HG03460 (cell line): Measurements from ENCODE around the gene KIAA1217.

Experiments used
- ATAC-seq: cut with Tn5 transposase; IDR thresholded peaks from one replicate; pipeline ENCODE4 v1.9.1; 2021; ENCODE audit not compliant: unreplicated experiment

The KIAA1217 gene

DNA sequence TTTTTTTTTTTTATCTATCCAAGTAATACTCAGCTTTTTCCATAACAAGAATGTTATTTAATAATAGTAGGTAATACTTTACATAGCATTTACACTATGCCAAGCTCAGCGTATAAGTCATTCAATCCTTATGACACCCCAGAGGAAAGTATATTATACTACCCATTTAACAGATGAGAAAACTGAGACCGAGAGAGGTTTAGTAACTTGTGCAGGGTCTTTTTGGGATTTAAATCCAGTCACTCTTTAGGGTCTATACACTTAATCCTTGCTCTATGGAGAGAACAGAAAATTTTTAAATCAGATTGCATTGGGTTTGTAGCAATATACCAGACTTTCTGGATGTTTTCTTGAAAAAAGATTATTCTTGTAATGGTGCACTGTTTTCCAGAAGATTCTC lies 322.5 kb downstream of the KIAA1217 start:
- no peak for ATAC-seq

DNA sequence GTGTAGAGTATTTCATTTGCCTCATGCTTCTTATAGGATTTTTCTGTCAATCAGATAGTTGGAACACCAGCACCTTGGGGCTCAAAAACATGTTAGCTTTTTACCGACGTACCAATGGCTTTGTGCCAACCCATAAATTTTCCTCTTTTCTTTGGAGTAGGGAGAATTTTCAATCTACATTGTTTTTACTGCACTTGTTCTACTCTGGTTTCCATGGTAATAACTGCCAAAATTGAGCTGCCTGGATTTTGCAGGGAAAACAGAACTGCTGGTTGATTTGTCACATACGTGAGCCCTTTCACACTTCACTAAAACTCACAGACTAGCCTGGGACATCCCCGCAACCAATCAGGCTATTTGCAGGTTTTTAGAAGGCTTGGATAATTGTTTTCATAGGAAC lies 325.0 kb downstream of the KIAA1217 start:
- no peak for ATAC-seq

DNA sequence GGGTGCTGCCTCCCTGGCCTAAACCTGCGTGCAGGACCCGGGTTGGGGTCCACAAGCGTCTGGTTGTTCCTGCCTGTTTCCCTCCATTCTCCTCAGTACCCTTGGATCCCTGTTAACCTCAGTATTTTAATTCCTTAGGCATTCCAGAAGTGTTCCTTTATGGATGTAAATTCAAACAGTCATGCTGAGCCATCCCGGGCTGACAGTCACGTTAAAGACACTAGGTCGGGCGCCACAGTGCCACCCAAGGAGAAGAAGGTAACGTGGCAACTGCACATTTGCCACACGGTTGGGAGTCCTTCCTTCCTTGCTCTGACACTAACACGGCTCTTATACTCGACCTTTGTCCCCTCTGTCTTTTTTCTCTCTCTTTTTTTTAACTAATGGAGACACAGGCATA lies 327.7 kb downstream of the KIAA1217 start:
- no peak for ATAC-seq

DNA sequence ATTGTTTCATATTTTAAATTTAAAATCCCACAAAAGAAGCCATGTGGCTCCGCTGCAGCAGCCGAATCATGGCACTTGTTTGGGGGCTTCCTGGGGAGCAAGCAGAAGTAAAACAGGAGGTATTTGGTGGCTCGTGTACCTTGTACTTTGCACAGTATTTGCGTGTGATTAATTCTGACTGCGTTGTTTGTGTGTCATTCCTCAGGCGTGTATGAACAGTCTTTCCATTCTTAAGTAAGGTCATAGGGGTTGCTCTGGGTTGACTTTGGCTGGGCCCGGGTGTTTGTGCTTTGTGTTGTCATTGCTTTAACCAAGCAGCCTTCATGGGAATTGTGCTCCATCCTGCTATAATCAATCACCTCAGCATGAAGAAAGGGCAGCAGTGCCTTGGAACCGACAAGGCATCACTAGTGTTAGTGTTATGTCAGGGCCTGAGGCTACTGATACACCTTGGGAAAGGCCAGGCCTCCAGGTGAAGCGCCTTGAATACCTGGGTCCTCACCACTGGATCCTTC lies 332.4 kb downstream of the KIAA1217 start:
- no peak for ATAC-seq

DNA sequence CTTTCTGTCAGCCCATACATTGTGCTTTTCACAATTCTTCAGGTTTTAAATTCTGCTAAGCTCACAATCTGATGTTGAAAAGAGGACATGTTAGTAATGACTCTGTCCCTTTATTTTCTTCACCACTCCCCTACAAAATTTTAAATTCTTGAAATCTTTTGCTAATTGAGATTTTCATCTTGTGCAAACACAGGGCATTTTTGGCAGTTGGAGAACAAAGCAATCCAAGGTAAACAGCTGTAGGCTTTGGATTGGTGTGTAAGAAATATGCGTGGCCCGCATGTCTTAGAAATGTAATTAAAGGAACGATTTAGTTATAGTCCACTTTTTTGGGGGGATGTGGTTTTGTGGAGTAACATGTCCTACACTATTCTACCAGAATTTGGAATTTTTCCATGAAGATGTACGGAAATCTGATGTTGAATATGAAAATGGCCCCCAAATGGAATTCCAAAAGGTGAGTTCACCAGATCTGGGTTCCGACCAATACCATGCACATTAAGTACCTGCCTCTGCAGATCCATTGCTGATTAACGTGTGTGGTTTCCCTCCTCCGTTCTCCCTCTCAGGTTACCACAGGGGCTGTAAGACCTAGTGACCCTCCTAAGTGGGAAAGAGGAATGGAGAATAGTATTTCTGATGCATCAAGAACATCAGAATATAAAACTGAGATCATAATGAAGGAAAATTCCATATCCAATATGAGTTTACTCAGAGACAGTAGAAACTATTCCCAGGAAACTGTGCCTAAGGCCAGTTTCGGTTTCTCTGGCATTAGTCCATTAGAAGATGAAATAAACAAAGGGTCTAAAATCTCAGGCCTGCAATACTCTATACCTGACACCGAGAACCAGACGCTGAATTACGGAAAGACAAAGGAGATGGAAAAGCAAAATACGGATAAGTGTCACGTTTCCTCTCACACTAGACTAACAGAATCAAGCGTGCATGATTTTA lies 333.7 kb downstream of the KIAA1217 start:
- no peak for ATAC-seq

DNA sequence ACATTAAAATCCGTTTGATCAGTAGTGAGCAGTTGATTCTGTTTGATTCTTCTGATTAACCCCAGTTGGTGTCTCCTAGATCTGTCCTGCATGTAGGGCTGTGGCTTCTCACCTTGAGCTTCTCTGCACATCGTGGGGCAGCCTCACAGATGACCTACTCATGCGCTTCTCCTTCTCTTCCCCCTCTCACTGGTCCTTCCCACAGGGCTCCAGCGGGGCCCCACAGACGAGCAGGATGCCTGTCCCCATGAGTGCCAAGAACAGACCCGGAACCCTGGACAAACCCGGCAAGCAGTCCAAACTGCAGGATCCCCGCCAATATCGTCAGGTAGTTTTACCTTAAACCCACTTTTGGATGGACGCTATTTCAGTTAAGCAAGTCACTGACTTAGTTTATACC lies 335.8 kb downstream of the KIAA1217 start:
- no peak for ATAC-seq

DNA sequence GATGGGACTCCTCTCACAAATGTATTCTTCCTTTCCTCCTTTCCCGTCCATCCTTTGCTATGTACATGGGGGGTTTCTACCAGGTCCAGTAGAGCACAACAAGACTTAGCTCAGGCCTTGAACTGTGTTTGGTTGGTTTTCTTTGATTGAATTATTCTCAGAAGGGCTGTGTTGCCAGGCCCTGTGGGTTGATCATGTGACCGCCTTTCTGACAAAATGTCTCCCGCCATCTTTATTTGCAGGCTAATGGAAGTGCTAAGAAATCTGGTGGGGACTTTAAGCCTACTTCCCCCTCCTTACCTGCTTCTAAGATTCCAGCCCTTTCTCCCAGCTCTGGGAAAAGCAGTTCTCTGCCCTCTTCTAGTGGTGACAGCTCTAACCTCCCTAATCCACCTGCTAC lies 336.6 kb downstream of the KIAA1217 start:
- ATAC-seq = no peak

DNA sequence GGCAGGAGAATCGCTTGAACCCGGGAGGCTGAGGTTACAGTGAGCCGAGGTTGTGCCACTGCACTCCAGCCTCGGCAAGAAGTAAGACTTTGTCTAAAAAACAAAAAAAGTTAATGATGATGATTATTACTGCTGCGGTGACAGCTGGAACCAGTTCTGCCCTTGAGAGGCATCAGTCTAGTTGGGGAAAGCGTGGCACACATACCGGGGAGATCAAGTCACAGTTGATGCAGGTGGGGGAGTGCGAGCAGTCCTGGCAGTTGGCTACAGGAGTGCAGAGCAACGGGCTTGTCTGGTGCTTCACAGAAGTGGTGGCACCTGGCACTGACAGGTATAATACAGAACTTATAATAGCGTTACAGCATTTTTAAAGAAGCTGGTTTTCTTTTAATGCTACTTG lies 341.7 kb downstream of the KIAA1217 start:
- ATAC-seq = no peak

DNA sequence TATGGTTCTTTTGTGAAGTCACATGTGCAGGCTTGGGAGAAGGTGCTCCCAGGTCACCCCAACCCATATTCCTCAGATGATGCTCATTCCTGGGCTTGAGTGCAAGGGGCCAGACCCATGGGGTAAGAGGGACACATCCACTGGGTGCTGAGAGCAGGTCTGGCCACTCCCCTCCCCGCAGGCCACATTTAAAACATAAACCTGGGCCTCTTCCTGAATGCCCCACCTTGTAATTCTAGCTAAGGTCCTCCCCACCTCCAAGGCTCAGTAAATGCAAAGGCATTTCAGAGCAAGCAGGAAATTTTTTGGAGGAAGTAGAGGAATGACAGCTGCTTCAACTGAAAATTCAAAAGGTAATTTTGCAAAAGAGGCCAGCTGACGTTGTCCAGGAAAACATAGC lies 342.2 kb downstream of the KIAA1217 start:
- no peak for ATAC-seq

DNA sequence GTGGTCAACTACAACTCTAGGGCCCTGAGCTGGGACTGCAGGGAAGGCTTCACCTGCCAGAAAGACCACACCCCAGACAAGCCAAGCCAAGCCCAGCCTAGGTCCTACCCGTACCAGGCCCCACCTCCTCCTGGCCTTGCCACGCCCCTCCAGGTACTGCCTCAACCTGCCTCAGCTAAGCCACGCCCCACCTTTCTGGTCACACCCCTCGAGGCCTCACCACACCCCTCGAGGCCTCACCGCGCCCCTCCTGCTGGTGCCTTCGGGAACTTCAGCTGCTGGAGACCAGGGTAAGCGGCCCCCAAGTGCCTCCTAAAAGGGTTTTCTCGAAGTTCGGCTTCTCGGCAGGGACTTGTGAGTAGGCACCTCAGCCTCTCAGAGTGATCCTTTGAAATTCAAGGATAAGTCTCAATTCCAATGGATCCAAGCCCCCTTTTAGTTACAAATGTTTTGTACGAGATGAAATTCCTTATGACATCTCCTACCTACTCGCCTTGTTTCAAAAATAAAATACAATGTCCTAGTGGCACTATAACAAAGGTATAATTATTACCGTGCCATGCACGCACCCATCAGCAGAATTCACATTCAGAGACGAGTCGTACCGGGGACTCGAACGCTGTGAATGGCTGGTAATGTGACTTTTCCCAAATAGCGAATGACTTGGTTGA lies 343.5 kb downstream of the KIAA1217 start:
- ATAC-seq = no peak

DNA sequence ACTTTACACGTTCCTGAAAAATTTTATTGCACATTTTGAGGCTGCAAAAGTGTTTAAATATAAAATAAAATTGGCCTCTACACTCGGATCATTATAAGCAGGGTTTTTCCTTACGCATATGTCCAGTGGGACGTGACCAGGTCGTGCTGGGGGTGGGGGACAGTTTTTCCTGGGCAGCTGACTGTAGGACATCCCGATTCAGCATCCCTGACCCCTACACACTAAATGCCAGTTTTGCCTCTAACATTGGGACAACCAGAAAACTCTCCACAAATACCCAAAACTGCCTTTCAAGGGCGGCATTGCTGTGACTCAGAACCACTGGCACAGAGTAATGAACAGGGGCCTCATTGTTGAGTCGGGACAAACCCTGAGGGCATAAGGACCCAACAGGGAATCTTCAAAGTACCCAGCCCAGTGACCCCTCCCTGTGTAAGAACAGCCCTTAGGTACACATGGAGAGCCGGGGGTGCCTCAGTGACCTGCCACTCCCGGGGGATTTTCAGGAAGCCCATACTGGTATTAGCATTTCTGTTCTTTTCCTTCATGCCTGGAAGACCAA lies 344.2 kb downstream of the KIAA1217 start:
- no peak for ATAC-seq

DNA sequence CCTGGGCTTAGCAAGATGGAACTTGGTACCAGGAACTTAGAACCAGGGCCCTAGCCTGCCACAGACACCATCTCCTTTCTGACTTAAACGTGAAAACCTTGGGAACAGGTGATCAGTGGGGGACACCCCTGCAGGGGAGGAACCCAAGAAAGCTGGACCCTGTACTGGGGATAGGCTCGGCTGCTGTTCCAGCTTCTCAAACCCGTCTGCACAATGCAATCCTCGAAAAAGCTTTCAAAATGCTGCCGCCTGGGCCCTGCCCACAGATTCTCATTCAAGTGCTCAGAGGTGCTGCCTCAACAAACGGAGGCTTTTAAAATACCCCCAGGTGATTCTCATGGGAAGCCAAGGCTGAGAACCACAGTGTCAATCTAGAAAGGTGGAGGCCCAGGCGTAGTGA lies 345.1 kb downstream of the KIAA1217 start:
- ATAC-seq = no peak

DNA sequence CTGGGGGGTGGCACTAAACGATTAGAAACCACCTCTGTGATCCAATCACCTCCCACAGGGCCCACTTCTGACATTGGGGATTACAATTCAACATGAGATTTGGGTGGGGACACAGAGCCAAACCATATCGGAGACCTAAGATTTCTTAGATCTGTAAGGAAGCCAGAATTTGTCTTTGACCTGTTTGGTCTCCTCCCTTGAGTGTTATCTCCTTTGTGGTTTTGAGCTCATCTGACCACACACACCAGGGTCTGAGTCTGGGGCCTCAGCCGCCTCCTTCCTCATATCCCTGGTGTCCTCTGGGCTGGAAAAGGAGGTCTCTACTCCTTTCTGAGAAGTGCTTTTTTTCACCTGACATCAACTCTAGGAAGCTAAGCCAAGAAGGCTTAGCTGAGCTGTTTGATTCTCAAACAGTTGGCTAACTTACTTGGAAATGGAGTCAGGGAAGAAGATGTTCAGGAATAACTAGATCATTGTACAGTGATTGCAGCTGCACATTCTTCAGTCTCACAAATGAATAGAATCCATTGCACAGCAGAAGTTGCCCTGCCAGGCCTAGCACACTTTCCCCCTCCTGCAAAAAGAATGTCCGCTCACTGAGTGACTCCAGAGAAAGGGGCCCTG lies 347.3 kb downstream of the KIAA1217 start:
- no peak for ATAC-seq

DNA sequence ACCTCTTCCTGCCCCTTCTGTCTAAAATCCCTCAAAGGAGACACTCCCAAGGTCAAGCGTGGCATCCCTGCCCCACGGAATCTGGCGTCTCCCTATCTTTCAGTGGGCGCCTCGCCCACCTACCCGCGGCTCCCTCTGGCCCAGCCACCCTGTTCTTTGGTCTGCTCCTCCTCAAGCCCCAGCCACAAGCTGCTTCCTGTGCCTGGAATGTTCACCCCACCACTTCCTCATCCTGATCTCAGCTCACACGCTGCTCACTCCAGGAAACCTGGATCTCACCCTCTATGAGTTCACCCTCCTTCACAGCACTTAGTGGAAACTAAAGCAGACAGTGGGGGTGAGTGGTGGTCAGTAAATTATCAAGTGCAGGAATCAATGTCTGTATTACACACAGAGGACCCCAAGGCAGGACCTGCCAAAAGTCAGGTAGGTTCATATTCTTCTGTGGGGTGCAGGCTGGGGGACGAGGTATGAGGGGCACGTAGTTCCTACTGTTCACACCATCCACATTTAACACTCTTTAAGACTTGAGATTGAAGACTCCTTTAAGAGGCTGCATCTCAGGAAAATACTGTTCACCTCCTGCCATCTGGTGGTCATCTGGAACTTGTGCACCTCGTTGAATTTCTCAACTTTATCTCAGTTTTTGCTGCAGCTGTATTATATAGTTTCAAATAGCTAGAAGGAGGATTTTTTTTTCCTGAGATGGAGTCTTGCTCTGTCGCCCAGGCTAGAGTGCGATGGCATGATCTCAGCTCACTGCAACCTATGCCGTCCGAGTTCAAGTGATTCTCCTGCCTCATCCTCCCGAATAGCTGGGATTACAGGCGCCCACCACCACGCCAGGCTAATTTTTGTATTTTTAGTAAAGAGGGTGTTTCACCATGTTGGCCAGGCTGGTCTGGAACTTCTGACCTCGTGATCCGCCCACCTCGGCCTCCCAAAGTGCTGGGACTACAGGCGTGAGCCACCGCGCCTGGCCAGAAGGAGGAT lies 348.1 kb downstream of the KIAA1217 start:
- ATAC-seq = peak; percentile 58

DNA sequence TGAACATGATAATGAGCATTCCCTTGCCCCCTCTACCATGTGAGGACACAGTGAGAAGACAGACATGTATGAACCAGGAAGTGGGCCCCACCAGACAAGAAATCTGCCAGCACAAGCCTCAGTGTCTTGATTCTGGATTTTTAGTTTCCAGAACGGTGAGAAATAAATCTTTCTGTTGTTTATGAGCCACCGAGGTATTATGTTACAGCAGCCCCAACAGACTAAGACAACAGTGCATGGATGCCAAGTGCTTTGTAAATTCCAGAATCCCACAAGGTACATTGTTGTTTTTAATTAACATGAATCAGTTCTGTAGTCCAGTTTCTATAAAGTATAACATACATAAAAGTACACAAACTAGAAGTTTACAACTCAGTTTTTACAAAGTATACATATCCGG lies 352.5 kb downstream of the KIAA1217 start:
- ATAC-seq = no peak

DNA sequence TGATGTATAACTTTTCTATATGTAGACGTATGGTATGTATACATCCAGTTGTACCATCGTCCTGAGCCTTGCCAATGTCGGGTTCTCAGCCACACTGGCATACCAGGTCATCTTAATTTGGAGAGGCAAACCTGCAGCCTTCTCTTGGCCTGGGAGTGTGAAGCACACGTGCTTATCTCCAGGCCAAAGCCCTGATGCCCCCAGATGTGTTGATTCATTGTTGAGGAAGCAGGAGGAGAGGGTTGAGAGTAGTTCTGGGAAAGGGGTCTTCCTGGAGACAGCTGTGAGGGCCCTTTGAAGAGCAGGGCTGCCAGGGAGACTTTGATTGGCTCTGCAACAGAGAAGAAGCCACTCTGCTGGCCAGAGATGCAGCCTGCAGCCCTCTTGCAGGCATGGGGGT lies 359.1 kb downstream of the KIAA1217 start:
- no peak for ATAC-seq

DNA sequence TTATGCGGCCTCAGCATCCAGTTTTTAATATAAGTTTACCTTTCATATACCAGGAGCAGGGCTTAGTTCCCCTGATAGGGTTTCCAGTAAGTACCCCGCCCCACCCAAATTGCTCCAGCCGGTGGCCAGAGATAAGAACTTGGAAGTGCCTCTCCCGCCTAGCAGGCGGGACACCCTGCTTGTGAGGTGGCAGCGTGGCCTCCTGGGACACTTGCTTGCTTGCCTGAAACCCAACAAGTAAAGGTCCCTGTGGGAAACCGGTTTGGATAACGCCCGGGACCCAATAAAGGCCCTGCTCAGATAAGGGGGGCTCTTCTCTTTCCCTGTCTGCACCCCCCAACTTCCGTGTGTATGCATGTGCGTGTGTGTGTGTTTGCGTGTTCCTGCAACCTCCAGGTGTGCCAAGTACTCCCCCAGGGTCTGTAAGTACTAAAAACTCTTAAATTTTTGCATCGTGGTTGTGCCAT lies 360.4 kb downstream of the KIAA1217 start:
- no peak for ATAC-seq

DNA sequence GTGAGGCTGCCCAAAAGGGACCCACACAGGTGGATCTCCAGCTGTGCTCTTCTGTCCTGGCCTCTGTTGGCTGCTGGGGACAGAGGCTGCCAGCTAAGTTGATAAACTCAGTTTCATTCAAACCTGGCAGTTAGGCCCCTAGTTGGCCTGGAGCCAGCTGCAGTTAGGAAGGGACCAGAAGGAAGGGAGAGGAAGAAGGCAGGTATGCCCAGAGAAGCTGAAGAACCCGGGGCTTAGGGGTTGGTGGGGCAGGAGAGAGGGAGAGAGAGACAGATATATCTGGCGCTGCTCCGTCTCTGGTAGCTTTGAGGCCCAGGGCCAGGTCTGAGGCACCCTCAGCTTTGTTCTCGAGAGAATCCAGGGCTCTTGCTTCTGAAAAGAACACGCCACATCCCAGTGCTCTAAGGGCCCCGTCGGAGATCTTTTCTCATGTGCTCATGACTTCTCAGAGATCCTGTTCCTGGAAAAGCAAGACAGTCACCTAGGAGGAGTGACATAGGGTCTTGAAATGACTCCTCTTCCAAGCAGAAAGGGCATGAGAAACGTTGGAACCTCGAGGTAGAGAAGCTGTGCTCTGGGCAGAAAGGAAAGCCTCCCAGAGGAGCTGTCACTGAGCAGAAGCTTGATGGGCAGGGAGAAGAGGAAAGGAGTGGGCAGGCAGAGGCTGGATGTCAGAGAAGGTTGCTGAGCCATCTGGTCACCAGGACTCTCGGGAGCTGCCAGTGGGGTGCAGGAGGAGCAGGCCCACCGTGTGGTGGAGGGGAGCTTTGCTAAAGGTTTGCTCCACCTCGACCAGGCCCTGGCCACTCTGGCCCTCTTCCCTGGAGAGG lies 361.1 kb downstream of the KIAA1217 start:
- ATAC-seq = no peak
